NCI-H2227 (cell line): ENCODE measurements around the gene USP47.

Experiments used
- DNase-seq: peaks from one replicate; lab custom pipeline; 2025; ENCODE audit not compliant: unreplicated experiment; lab: John Stamatoyannopoulos, UW

Gene USP47

GRCh38 chr11:11841723-11842420 lies at the start of gene USP47:
Gene USP47 (plus strand): TSS chr11:11841972. CDS start chr11:11842186, 214 bp downstream.
- peak; percentile 94 for DNase-seq

GRCh38 chr11:11793073-11793472 lies 48.7 kb upstream of the USP47 start:
- no peak for DNase-seq

- peak; percentile 83 for DNase-seq
Measured at GRCh38 chr11:11798586-11799438, 43.0 kb upstream of the USP47 start.

GRCh38 chr11:11805228-11805627 lies 36.5 kb upstream of the USP47 start:
- no peak for DNase-seq

- no peak for DNase-seq
Measured at GRCh38 chr11:11806074-11806473, 35.7 kb upstream of the USP47 start.

- no peak for DNase-seq
Measured at GRCh38 chr11:11806586-11806985, 35.2 kb upstream of the USP47 start.

- no peak for DNase-seq
Measured at GRCh38 chr11:11807811-11808782, 33.7 kb upstream of the USP47 start.

- DNase-seq, result no peak
Measured at GRCh38 chr11:11808992-11809615, 32.7 kb upstream of the USP47 start.

GRCh38 chr11:11810764-11811726 lies 30.7 kb upstream of the USP47 start:
- DNase-seq, result no peak

- no peak for DNase-seq
Measured at GRCh38 chr11:11813288-11813962, 28.3 kb upstream of the USP47 start.

GRCh38 chr11:11814614-11815452 lies 26.9 kb upstream of the USP47 start:
- no peak for DNase-seq

- no peak for DNase-seq
Measured at GRCh38 chr11:11816511-11817314, 25.1 kb upstream of the USP47 start.

GRCh38 chr11:11817957-11818356 lies 23.8 kb upstream of the USP47 start:
- DNase-seq, result no peak

- DNase-seq, result no peak
Measured at GRCh38 chr11:11818529-11819121, 23.1 kb upstream of the USP47 start.

GRCh38 chr11:11821899-11822298 lies 19.9 kb upstream of the USP47 start:
- DNase-seq, result no peak

- DNase-seq, result no peak
Measured at GRCh38 chr11:11822946-11823345, 18.8 kb upstream of the USP47 start.

GRCh38 chr11:11826260-11826659 lies 15.5 kb upstream of the USP47 start:
- no peak for DNase-seq
